Thymus (tissue), 11 donors: ENCODE data around the gene C15orf39. TPM values are rescaled to one million over a fixed set of nuclear protein-coding genes. Genes with fewer than 3 reads are reported as not detected.
"Not testable (repeated sequence)": the region's sequence is repeated elsewhere in the genome, so short reads cannot be mapped to it uniquely, and the experiment has no call there.

Source experiments
- DNase-seq, 9 donors: peaks; one replicate each; pipeline ENCODE4 v3.0.0-alpha.2; 2013; ENCODE audit warnings: low spot score in 9 of 9, low read depth in 6 of 9, missing footprints in 1 of 9
- H3K27ac ChIP-seq, 2 donors: one replicate each; pipeline ENCODE4 v1.5.1; 2013; ENCODE audit warnings: control low read depth in 1 of 2, low read depth in 1 of 2, low read length in 1 of 2, mild to moderate bottlenecking in 1 of 2, moderate library complexity in 1 of 2
- H3K27me3 ChIP-seq, 2 donors: one replicate each; pipeline ENCODE4 v1.5.1; 2013; ENCODE audit warnings: low read length in 1 of 2; ENCODE audit not compliant: control insufficient read depth in 2 of 2, insufficient read depth in 1 of 2
- H3K36me3 ChIP-seq, 2 donors: one replicate each; pipeline ENCODE4 v1.5.1; 2013; ENCODE audit warnings: low read length in 1 of 2, mild to moderate bottlenecking in 1 of 2, moderate library complexity in 1 of 2; ENCODE audit not compliant: control insufficient read depth in 2 of 2, insufficient read depth in 2 of 2
- H3K4me1 ChIP-seq, 2 donors: one replicate each; pipeline ENCODE4 v1.5.1; 2013; ENCODE audit warnings: low read length in 2 of 2; ENCODE audit not compliant: control insufficient read depth in 2 of 2, insufficient read depth in 2 of 2
- H3K4me3 ChIP-seq, 2 donors: one replicate each; pipeline ENCODE4 v1.5.1; 2013; ENCODE audit warnings: low read length in 2 of 2, control low read depth in 1 of 2, mild to moderate bottlenecking in 1 of 2
- H3K9me3 ChIP-seq, 2 donors: one replicate each; pipeline ENCODE4 v1.5.1; 2013; ENCODE audit warnings: low read length in 1 of 2, mild to moderate bottlenecking in 1 of 2; ENCODE audit not compliant: control insufficient read depth in 2 of 2, insufficient read depth in 1 of 2
- WGBS: extraction: QIAGEN DNeasy Blood & Tissue Kit; methylation state at CpG from one replicate; pipeline ENCODE4 v1.1.7; 2013; 5-methylcytosine and 5-hydroxymethylcytosine counted together
- polyA plus RNA-seq: library from polyadenylated mRNA; stranded (reverse); fragments of 200-250 nt; gene quantifications from one replicate; pipeline ENCODE4 v1.2.3, GENCODE V29; 2013
- total RNA-seq: library from RNA; stranded (reverse); fragments of 120-200 nt; gene quantifications from one replicate; pipeline ENCODE4 v1.2.4, GENCODE V29; 2013
- donor health status: healthy.

The C15orf39 gene
- total and polyA plus RNA-seq, 2 donors = 6.1 to 7.0 TPM

GRCh38 chr15:75235760-75236729 lies 34.4 kb downstream of the C15orf39 start:
- Histone ChIP-seq H3K4me1 (no peaks in the 10 kb centered on the region), H3K9me3 (no peaks in the 10 kb centered on the region), H3K27ac (no peak overlapping the region), H3K27me3 (peaks cover 0 to 4% of the 10 kb centered on the region in 2 donors), H3K36me3 (no peaks in the 10 kb centered on the region), H3K4me3 (no peak overlapping the region)
- 92% methylated on average over 11 of the region's 11 CpGs for WGBS
- DNase-seq = no peak

GRCh38 chr15:75237316-75237982 lies 35.8 kb downstream of the C15orf39 start:
- Histone ChIP-seq H3K27me3 (peaks cover 0 to 4% of the 10 kb centered on the region in 2 donors), H3K9me3 (no peaks in the 10 kb centered on the region), H3K4me1 (no peaks in the 10 kb centered on the region), H3K36me3 (no peaks in the 10 kb centered on the region), H3K27ac (no peak overlapping the region), H3K4me3 (no peak overlapping the region)
- DNase-seq = no peak
- WGBS = 95% methylated on average over 11 of the region's 11 CpGs

- no peak for DNase-seq
- 96% methylated on average over 5 of the region's 5 CpGs for WGBS
- Histone ChIP-seq H3K9me3 (no peaks in the 10 kb centered on the region), H3K27ac (no peak overlapping the region), H3K36me3 (no peaks in the 10 kb centered on the region), H3K4me3 (no peak overlapping the region), H3K27me3 (peaks cover 0 to 4% of the 10 kb centered on the region in 2 donors), H3K4me1 (no peaks in the 10 kb centered on the region)
Measured at GRCh38 chr15:75238150-75238549, 36.5 kb downstream of the C15orf39 start.

GRCh38 chr15:75245741-75246140 lies 44.1 kb downstream of the C15orf39 start:
- H3K4me3 ChIP-seq, DNase-seq, H3K9me3 ChIP-seq, H3K27me3 ChIP-seq, H3K27ac ChIP-seq, H3K36me3 ChIP-seq, H3K4me1 ChIP-seq: not testable (repeated sequence)
- WGBS = 100% methylated on average over 1 of the region's 1 CpG

- H3K36me3 ChIP-seq, DNase-seq, H3K4me1 ChIP-seq, H3K27ac ChIP-seq, H3K4me3 ChIP-seq, H3K27me3 ChIP-seq, H3K9me3 ChIP-seq: not testable (repeated sequence)
- WGBS = 92% methylated on average over 6 of the region's 6 CpGs
Measured at GRCh38 chr15:75248991-75249390, 47.3 kb downstream of the C15orf39 start.

- WGBS = 96% methylated on average over 4 of the region's 4 CpGs
- Histone ChIP-seq H3K27me3 (peaks cover 0 to 6% of the 10 kb centered on the region in 2 donors), H3K4me3 (no peak overlapping the region), H3K9me3 (no peaks in the 10 kb centered on the region), H3K4me1 (no peaks in the 10 kb centered on the region), H3K27ac (no peak overlapping the region), H3K36me3 (no peaks in the 10 kb centered on the region)
- DNase-seq = no peak
Measured at GRCh38 chr15:75249726-75250125, 48.0 kb downstream of the C15orf39 start.

- 98% methylated on average over 4 of the region's 4 CpGs for WGBS
Measured at GRCh38 chr15:75251343-75251742, 49.7 kb downstream of the C15orf39 start.

GRCh38 chr15:75252285-75252684 lies 50.6 kb downstream of the C15orf39 start:
- H3K4me1 ChIP-seq, H3K9me3 ChIP-seq, H3K4me3 ChIP-seq, H3K27ac ChIP-seq, DNase-seq, H3K36me3 ChIP-seq, H3K27me3 ChIP-seq: not testable (repeated sequence)
- WGBS = 96% methylated on average over 4 of the region's 4 CpGs

More at GRCh38 chr15:75251343-75251742, 49.7 kb downstream of the C15orf39 start:
- not testable (repeated sequence) for H3K4me3 ChIP-seq, H3K27me3 ChIP-seq, H3K9me3 ChIP-seq, DNase-seq, H3K36me3 ChIP-seq, H3K27ac ChIP-seq, H3K4me1 ChIP-seq

- not testable (repeated sequence) for H3K27ac ChIP-seq, H3K4me3 ChIP-seq
- WGBS = no CpG with 5 or more reads among the region's 2 CpGs
Measured at GRCh38 chr15:75258034-75258433, 56.4 kb downstream of the C15orf39 start, which contains the start of gene GOLGA6C. GOLGA6C (plus strand) TSS chr15:75258334; CDS start chr15:75258599, 265 bp downstream.

More at GRCh38 chr15:75258034-75258433, 56.4 kb downstream of the C15orf39 start, which contains the start of gene GOLGA6C:
- not testable (repeated sequence) for H3K27me3 ChIP-seq, DNase-seq, H3K9me3 ChIP-seq, H3K36me3 ChIP-seq, H3K4me1 ChIP-seq
